NCI-H1417 treated with DMSO at 0.1 percent for 48 hours (cell line): ENCODE measurements around the gene ARHGEF40.

Source experiments
- DNase-seq: peaks from one replicate; lab custom pipeline; 2025; lab: John Stamatoyannopoulos, UW

The ARHGEF40 gene

DNA sequence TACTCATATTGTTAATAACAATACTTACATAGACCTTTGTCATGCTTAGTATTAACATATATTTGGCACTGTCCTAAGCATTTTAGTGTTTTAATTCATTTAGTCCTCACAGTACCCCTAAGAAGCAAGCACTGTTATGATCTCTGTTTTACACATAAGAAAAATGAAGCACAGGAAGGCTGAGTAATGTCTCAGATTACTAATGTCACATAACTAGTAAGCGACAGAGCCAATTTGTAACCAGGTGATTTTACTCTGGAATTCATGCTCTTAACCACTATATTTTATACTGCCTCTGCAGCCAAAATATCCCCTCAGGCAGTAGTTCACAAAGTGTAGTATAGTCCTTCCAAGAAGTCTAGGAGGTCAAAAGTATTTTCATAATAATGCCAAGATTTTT is 51.0 kb downstream of the ARHGEF40 start:
- DNase-seq = no peak

- DNase-seq = no peak
These were observed 53.3 kb downstream of the ARHGEF40 start for GRCh38 chr14:21123429-21123828.

- no peak for DNase-seq
These were observed 63.8 kb downstream of the ARHGEF40 start for GRCh38 chr14:21133901-21134300.

DNA sequence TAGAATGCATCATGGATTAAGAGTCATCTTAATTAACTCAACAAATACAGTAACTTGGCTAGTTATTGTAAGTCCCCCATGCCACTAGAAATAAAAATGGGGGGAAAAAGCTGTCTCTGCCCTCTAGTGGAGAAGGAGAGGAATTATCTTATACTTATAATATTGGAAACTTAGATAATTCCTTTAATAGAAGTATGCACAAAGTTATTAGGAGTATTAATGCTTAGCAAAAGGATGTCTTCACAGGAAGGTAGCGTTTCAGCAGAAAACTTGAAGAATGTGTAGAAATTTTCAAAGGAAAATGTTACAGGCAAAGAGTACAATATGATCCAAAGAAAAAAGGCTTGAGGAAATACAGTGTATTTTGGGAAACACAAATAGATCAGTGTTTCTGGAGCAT is 65.9 kb downstream of the ARHGEF40 start:
- DNase-seq = no peak
